GM12873 (cell line): ENCODE results near the gene PACS2.

Experiments used
- TF ChIP-seq, protein P1 (sequence below): IDR thresholded peaks from 2 replicates; pipeline ENCODE4 v1.5.1; 2012; ENCODE audit warnings: low read depth, mild to moderate bottlenecking, moderate library complexity, low read length, control low read depth; ENCODE audit not compliant: insufficient read depth; ENCODE audit errors: missing control alignments

Gene PACS2

DNA sequence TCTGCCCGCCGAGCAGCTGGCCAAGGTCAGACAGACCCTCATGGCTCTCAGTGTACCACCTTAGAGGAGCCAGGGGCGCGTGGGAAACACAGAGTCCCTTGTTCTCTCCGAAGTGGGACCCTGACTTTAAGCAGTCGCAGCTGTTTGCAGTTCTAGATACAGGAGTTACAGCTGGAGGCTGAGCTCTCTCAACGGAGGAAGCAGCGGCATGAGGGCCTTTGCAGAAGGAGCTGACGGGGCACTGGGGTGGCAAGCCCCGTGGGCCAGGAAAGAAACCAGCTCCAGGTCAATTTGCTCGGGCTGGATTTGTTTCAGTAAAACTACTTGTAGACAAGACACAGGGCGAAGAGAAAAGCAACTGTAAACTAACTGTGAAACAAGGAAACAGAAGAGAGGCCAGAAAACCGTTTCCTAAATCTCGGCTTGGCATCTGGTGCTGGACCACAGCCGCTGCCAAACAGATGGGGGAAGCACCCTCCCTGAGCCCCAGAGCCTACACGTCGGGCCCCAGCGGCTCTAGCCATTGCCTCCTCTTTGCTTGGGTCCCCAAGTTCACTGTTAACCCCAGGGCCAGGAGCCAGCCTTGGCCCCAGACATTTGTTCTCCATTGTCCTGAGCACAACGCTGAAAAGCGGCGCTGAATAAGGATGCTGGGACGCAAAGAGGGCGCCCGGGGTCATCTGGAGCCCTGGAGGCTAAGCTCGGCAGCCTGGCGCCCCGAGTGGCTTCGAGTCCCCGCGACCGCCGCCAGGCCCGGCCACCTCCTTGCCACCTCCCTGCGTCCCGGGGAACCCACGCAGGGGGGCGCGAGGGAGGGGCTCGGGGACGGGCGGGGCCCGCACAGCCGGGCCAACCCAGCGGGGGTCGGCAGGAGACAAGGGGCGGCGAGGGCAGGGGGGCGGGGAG lies 914 bp upstream of the PACS2 start:
- TF ChIP-seq, protein P1, sequence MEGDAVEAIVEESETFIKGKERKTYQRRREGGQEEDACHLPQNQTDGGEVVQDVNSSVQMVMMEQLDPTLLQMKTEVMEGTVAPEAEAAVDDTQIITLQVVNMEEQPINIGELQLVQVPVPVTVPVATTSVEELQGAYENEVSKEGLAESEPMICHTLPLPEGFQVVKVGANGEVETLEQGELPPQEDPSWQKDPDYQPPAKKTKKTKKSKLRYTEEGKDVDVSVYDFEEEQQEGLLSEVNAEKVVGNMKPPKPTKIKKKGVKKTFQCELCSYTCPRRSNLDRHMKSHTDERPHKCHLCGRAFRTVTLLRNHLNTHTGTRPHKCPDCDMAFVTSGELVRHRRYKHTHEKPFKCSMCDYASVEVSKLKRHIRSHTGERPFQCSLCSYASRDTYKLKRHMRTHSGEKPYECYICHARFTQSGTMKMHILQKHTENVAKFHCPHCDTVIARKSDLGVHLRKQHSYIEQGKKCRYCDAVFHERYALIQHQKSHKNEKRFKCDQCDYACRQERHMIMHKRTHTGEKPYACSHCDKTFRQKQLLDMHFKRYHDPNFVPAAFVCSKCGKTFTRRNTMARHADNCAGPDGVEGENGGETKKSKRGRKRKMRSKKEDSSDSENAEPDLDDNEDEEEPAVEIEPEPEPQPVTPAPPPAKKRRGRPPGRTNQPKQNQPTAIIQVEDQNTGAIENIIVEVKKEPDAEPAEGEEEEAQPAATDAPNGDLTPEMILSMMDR = no peak

DNA sequence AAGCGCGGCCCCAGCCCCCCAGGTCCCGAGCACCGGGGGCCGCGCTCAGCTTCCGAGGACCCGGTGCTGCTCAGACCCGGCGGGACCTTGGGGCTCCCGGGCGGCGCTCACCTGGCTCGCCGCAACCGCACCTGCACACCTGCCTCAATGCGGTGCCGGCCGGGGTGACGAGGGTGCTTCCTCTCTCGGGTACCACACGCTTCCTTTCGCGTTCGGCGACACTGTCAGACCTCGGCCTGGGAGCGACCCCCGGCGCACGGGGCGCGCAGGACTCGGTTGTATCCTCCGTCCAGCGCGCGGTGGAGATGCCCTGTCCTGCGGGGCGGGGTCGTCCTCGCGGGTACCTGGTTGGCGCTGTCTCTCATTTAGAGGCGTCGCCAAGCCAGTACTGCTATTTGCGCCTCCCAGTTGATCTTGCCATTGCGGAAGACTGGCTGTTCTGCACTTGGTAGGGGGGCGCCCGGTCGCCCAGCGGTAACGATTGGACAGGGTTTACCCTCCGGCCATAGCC lies 718 bp downstream of the PACS2 start:
- TF ChIP-seq, protein P1 = no peak

DNA sequence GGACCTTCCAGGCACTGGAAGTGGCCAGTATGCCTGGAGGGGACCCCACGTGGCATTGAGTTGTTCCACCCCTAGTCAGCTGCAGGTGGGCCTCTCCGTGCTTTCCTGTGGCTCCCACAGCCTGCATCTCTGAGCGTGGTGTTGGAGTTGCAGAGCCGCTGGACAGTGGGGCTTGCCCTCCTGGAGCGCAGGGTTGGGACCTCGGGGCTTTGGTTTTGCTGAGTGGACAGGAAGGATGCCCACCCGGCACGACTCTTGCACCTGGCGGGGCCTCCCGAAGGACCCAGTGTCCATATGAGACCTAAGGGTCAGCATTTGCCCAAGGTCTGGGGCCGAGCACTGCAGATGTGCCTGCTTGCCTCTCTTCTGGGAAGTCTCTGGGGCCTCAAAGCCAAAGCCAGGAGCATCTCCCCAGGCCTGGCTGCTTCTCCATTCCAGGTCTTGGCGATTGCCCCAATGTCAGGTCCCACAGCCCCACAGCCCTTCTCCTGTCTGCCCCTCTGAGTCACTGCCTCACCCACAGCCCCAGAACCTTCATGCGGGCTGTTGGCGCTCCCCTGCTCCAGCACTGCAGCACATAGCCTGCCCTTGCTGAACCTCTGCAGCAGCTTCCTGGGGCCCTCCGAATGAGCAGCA lies 1.5 kb downstream of the PACS2 start:
- TF ChIP-seq, protein P1 = no peak

DNA sequence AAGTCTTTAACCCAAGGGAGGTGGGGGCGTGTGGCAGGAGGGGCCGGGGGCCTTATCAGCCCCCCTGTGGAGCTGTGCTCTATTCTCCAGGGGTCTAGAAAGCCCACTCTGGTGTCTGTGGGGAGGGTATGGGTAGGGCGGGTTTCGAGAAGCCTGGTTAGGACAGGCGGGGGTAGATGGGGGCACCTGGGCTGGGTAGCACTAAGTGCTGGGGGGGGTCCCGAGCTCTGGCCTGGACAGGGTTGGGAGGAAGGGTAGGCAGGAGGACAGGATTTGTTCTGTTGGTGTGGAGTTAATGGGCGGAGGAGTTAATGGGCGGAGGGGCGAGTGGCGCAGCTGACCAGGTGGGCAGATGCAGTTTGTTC lies 2.0 kb downstream of the PACS2 start:
- TF ChIP-seq, protein P1 = no peak

DNA sequence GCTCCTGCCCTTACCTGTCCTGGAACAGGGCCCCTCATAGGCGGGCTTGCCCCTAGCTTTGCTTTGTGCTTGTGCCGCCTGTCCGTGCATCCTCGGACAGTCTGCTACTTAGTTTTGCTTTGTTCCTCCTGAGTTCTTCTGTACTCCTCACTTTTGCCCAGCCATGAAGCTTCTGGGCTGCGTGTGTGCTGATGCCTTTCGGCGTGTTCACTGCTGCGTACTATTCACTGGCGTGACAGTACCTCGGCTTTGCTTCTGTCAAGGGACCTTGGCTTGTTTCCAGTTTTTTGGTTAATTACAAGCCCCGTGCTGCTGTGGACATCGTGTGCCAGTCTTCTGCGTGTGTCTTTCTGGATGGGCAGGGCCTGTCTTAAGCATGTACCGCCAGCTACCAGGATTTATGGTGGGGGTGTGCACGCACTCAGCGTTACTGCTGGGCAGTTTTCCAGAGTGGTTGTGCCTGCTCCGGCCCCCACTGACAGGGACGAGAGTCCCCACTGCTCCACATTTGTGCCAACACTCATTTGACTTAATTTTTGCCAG lies 2.5 kb downstream of the PACS2 start:
- TF ChIP-seq, protein P1 = no peak

DNA sequence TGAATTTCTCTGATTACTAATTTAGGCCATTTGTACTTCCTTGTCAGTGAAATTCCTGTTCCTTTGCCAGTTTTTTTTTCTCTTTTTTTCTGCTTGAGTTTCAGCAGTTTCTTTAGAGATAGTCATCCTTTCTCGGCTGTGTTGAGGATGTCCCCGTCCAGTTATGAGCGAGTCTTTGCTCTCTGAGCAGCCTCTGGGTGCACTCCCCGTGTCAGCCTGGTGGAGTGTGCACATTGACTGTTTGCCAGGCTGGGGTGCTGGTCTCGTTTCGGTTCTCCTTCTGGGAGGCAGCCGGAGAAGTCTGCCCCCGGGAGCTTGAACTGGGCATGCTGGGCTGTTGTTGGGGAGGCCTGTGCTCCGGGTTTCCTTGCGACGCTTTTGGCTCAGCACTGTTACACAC lies 3.0 kb downstream of the PACS2 start:
- TF ChIP-seq, protein P1 = peak; percentile 14
